GM12878 (cell line): ENCODE data around the gene DZANK1.

Experiments
- BACH1 ChIP-seq: fragments of 450-650 bp; IDR thresholded peaks from 2 replicates; pipeline ENCODE4 v1.6.1; 2017; ENCODE audit warnings: mild to moderate bottlenecking, borderline replicate concordance
- CBFB ChIP-seq: IDR thresholded peaks from 2 replicates; pipeline ENCODE4 v1.6.1; 2016; ENCODE audit warnings: antibody characterized with exemption, low read depth
- CHD4 ChIP-seq: fragments of 200-600 bp; sonication (generic); IDR thresholded peaks from 2 replicates; pipeline ENCODE4 v1.6.1; 2016; ENCODE audit warnings: mild to moderate bottlenecking
- CTCF ChIP-seq, 3 experiments: IDR thresholded peaks in 2 of 3; conservative IDR thresholded peaks in 1 of 3; 2 replicates each; pipeline ENCODE4 v1.5.1; 2011; ENCODE audit warnings: low read depth in 3 of 3, low read length in 3 of 3, mild to moderate bottlenecking in 3 of 3, control low read depth in 2 of 3, moderate library complexity in 2 of 3, inconsistent platforms in 1 of 3, mixed read lengths in 1 of 3; ENCODE audit not compliant: control insufficient read depth in 2 of 3, insufficient read depth in 1 of 3; ENCODE audit errors: extremely low read depth in 1 of 3
- EP300 ChIP-seq, 2 experiments: fragments of 150-350 bp in 1 of 2; IDR thresholded peaks; 2 replicates each; pipeline ENCODE4 v1.6.1; 2011 to 2012; ENCODE audit warnings: low read depth in 2 of 2, low read length in 2 of 2, borderline replicate concordance in 1 of 2, improper control_type of control experiment in 1 of 2, inconsistent platforms in 1 of 2; ENCODE audit not compliant: control insufficient read depth in 1 of 2
- FOS ChIP-seq: IDR thresholded peaks from 3 replicates; pipeline ENCODE4 v1.6.1; 2011; ENCODE audit warnings: borderline replicate concordance; ENCODE audit not compliant: insufficient read length; ENCODE audit errors: extremely low read depth
- HCFC1 ChIP-seq: fragments of 150-350 bp; IDR thresholded peaks from 2 replicates; pipeline ENCODE4 v1.6.1; 2014; ENCODE audit warnings: low read length
- MXI1 ChIP-seq: fragments of 150-350 bp; IDR thresholded peaks from 2 replicates; pipeline ENCODE4 v1.6.1; 2011; ENCODE audit warnings: low read depth, mild to moderate bottlenecking, inconsistent platforms, low read length, improper control_type of control experiment
- NR2C2 ChIP-seq: IDR thresholded peaks from 2 replicates; pipeline ENCODE4 v1.6.1; 2011; ENCODE audit warnings: borderline replicate concordance, low read depth; ENCODE audit not compliant: control insufficient read depth, insufficient read length
- POLR2A ChIP-seq: IDR thresholded peaks from 2 replicates; pipeline ENCODE4 v1.6.1; 2011; ENCODE audit warnings: low read depth, mild to moderate bottlenecking, low read length
- POLR2AphosphoS2 ChIP-seq: IDR thresholded peaks from 2 replicates; pipeline ENCODE4 v1.6.1; 2011; ENCODE audit warnings: low read depth, mild to moderate bottlenecking, low read length, improper control_type of control experiment, moderate library complexity
- POLR2AphosphoS5 ChIP-seq: IDR thresholded peaks from 2 replicates; pipeline ENCODE4 v1.6.1; 2011; ENCODE audit warnings: mild to moderate bottlenecking, low read length, inconsistent platforms
- TAF1 ChIP-seq: IDR thresholded peaks from 2 replicates; pipeline ENCODE4 v1.6.1; 2011; ENCODE audit warnings: mild to moderate bottlenecking, low read depth, low read length, borderline replicate concordance

- TF ChIP-seq CTCF (IDR thresholded peaks at IDR 0.05 in 2 of 3, conservative IDR thresholded peaks at IDR 0.05 in 1 of 3; ENCODE audit: control insufficient read depth in 2 of 3, extremely low read depth in 1 of 3, insufficient read depth in 1 of 3, low read depth in 3 of 3, low read length in 3 of 3) (no peak), CHD4 (no peak), POLR2AphosphoS2 (no peak), BACH1 (no peak), POLR2AphosphoS5 (no peak), CBFB (no peak), NR2C2 (no peak), MXI1 (no peak), FOS (no peak), TAF1 (no peak), HCFC1 (no peak), POLR2A (no peak), EP300 (IDR thresholded peaks at IDR 0.05; ENCODE audit: borderline replicate concordance in 1 of 2, control insufficient read depth in 1 of 2, low read depth in 2 of 2, low read length in 2 of 2) (no peak)
These were observed 30.8 kb upstream of the DZANK1 start for GRCh38 chr20:18497603-18498002.
